GM13977 (cell line): ENCODE data around the gene PGLYRP1.

ENCODE experiments used
- DNase-seq: peaks from one replicate; pipeline ENCODE4 v3.0.0; 2012; ENCODE audit warnings: low spot score
- CTCF ChIP-seq: IDR thresholded peaks from 2 replicates; pipeline ENCODE4 v1.5.1; 2012; ENCODE audit warnings: mild to moderate bottlenecking, control low read depth; ENCODE audit not compliant: insufficient read depth; ENCODE audit errors: extremely low read depth, missing control alignments
- in situ Hi-C: fragments of 300-500 bp; cut with MboI; formaldehyde crosslinking; loops from one replicate; pipeline ENCODE4 v1.12.0; 2022; ENCODE audit warnings: low sequenced_read_pairs, low pct_unique_long_range_greater_than_20kb, mixed read lengths, inconsistent platforms; ENCODE audit not compliant: unreplicated experiment

Gene PGLYRP1

GRCh38 chr19:45972081-45972946 is 50.5 kb downstream of the PGLYRP1 start:
- TF ChIP-seq CTCF, result no peak
- DNase-seq, result no peak
- in situ Hi-C loops, result no loop called here

- in situ Hi-C loops, result no loop called here
- DNase-seq, result no peak
- no peak for TF ChIP-seq CTCF
Observed at GRCh38 chr19:45971260-45971902, 51.5 kb downstream of the PGLYRP1 start.

- in situ Hi-C loops, result no loop called here
- no peak for DNase-seq
- no peak for TF ChIP-seq CTCF
Observed at GRCh38 chr19:45969676-45970075, 53.2 kb downstream of the PGLYRP1 start.
